AG08396 (cell line): ENCODE measurements around the gene VRK2.
"Not testable (repeated sequence)": the region's sequence is repeated elsewhere in the genome, so short reads cannot be mapped to it uniquely, and the experiment has no call there.

Experiments used
- DNase-seq: peaks from one replicate; pipeline ENCODE4 v3.0.0; 2012; ENCODE audit warnings: low spot score, mixed read lengths

Gene VRK2

DNA sequence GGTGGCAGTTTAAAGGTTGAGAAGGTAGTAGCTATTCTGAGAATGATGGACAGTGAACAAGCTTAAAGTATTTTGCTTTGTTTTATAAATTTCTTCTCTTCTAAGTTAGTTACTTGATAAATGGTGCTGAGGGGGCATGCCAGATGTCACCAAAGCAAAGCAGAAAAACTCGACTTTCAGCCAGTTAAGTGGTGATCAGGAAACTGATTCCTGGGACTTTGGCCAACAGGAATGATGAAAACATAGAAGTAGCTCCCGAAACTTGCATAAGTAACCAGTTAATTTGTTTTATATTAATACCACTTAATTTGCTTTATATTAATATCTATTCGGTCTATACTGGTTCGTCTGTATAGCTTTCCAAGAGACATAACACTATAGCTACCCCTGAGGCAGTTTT, 111.9 kb downstream of the VRK2 start:
- no peak for DNase-seq

DNA sequence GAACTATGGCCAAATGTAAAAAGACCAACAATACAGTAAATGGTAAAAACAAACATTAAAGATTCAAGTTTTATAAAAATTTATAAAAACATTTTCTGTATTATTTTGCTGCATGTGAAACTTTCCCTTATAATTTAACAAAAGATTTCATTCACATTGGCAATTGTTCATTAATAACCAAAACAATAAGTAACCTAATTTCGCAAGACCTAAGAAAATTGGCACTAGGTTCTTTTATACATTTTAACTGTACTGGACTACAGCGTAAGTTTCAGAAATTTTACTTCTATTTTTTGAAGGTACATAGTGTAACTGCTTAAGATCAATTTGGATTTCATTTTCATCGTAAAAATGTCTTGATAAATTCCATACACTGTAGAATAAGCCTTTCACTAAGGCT, 117.3 kb downstream of the VRK2 start:
- DNase-seq: no peak

DNA sequence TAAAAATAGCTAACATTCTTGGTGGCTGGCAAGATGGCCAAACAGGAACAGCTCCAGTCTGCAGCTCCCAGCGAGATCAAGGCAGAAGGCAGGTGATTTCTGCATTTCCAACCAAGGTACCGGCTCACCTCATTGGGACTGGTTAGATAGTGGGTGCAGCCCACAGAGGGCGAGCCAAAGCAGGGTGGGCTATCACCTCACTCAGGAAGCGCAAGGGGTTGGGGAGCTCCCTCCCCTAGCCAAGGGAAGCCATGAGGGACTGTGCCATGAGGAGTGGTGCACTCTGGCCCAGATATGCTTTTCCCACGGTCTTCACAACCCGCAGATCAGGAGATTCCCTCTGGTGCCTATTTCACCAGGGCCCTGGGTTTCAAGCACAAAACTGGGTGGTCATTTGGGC, 121.5 kb downstream of the VRK2 start:
- DNase-seq: not testable (repeated sequence)

- DNase-seq: not testable (repeated sequence)
Observed at GRCh38 chr2:58169845-58170244, 123.2 kb downstream of the VRK2 start.

GRCh38 chr2:58170334-58170933, 123.8 kb downstream of the VRK2 start:
- DNase-seq: not testable (repeated sequence)

GRCh38 chr2:58171831-58172230, 125.2 kb downstream of the VRK2 start:
- not testable (repeated sequence) for DNase-seq

DNA sequence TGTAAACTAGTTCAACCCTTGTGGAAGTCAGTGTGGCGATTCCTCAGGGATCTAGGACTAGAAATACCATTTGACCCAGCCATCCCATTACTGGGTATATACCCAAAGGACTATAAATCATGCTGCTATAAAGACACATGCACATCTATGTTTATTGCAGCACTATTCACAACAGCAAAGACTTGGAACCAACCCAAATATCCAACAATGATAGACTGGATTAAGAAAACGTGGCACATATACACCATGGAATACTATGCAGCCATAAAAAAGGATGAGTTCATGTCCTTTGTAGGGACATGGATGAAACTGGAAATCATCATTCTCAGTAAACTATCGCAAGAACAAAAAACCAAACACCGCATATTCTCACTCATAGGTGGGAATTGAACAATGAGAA, 130.6 kb downstream of the VRK2 start:
- DNase-seq: not testable (repeated sequence)

- not testable (repeated sequence) for DNase-seq
Observed at GRCh38 chr2:58180175-58180574, 133.6 kb downstream of the VRK2 start.

DNA sequence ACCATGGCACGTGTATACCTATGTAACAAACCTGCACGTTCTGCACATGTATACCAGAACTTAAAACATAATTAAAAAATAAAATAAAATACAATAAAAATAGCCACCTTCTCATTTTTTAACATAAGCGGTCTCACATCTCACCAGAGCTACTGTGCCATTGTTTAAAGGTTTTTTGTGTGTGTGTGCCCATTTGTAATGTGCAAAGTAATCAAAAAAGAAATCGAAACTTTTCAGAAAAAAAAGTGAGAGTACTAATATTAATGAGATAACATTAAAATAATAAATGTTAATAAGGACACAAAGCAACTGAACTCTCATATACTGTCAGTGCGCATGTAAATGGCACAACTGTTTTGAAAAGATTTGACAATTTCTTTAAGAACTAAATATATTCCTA, 134.0 kb downstream of the VRK2 start:
- no peak for DNase-seq

GRCh38 chr2:58182527-58182926, 135.9 kb downstream of the VRK2 start:
- DNase-seq: no peak

DNA sequence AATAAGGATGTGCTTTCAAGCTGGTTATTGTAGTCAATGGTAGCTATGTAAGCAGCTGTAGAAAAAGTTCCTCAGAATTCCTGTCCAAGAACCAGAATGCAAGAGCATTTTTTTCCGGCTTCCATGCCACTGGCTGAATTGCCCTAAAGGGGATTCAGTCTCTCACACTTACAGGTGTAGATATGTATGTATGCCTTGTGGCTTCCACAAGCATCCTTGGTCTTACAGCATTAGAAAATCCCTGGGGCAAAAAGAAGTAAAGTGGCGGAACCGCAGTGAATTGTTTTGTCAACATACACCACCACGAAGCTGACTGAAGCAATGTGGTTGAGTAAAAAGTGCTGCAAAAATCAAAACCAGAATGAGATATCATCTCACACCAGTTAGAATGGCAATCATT, 139.9 kb downstream of the VRK2 start:
- DNase-seq: no peak

- DNase-seq: not testable (repeated sequence)
Observed at GRCh38 chr2:58187022-58187421, 140.4 kb downstream of the VRK2 start.

- DNase-seq: no peak
Observed at GRCh38 chr2:58194458-58194857, 147.9 kb downstream of the VRK2 start.

DNA sequence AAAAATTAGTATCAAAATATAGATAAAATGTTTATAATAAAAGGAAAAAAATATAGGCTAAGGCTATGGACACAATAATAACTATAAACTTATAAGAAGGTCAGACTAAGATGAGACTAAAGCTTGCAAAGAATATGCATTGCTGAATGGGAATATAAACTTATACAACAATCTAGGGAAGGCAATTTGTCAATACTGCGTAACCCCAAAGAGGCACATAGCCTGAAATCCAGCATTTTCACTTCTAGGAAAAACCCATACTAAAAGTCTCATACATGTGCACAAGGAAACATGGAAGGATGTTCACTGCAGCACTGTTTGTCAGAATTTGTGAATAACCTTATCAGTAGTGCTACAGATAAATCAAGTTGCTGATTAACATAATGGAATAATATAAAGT, 149.1 kb downstream of the VRK2 start:
- no peak for DNase-seq

GRCh38 chr2:58197894-58198293, 151.3 kb downstream of the VRK2 start:
- DNase-seq: no peak

GRCh38 chr2:58202404-58202803, 155.8 kb downstream of the VRK2 start:
- DNase-seq: no peak

- DNase-seq: no peak
Observed at GRCh38 chr2:58203018-58203417, 156.4 kb downstream of the VRK2 start.

DNA sequence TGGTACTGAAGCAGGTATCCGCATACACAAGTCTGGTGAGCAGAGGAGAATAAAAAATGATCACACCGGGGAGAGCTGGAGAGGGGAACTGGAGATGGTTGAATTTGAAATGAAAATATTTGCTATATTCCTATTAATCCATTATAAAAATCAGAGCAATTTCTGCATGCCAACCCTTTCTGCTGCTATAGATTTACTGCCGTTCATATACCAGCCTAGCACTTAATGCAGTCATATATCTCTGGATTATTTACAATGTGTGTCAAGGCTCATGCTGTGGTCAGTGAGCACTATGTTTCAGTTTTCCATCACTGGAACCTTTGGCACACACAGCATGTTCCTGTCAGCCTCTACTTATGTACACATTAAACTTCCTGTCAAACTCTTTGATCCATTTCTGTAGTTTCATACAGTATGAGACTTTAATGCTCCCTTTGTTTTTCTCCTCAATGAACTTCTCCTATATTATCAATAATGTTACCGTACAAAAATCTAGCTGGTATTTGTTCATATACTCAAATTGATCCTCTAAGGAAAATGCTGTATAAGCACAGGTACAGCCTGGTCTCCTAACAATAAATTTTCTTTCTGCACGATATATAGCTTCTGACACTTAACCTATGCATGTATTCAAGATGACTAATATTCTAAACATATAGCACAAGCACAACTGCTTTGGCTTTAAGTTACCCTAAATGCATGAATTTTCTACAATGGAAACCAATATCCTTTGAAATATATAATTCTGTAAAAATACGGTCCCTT, 157.8 kb downstream of the VRK2 start:
- no peak for DNase-seq

GRCh38 chr2:58206785-58207184, 160.2 kb downstream of the VRK2 start:
- no peak for DNase-seq

GRCh38 chr2:58207189-58207588, 160.6 kb downstream of the VRK2 start:
- no peak for DNase-seq
